GM12892 (cell line): ENCODE results near the gene ADRM1.

Source experiments
- POLR2A ChIP-seq: IDR thresholded peaks from 2 replicates; pipeline ENCODE4 v1.6.1; 2011; ENCODE audit warnings: low read depth, low read length, control low read depth
- POLR2AphosphoS5 ChIP-seq: IDR thresholded peaks from 2 replicates; pipeline ENCODE4 v1.6.1; 2011; ENCODE audit warnings: low read depth, low read length, control low read depth

DNA sequence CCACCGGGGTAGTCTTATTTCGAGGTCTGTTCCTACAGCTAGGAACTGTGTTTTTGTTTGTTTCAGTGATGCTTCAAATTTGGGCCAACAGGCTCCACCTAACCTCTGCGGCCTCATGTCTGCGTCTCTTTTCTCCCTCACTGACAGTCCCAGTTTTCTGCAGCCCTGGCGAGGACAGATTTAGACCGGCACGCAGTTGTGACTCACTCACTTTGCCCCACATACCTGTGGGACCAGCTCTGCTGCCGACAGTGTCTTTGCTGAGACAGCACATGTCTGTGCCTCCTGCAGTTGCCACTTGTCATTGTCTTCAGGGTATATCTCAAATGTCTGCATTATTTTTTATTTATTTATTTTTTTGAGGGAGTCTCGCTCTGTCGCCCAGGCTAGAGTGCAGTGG lies 35.3 kb upstream of the ADRM1 start:
- no peak for TF ChIP-seq POLR2A
- no peak for TF ChIP-seq POLR2AphosphoS5
